HG02938 (cell line): ENCODE results near the gene PHB1.
"Not testable (repeated sequence)": the region's sequence is repeated elsewhere in the genome, so short reads cannot be mapped to it uniquely, and the experiment has no call there.

Experiments used
- ATAC-seq: cut with Tn5 transposase; IDR thresholded peaks from one replicate; pipeline ENCODE4 v1.9.1; 2021; ENCODE audit warnings: mild to moderate bottlenecking, moderate library complexity; ENCODE audit not compliant: unreplicated experiment

PHB1 gene

GRCh38 chr17:49381793-49382192 lies 32.9 kb downstream of the PHB1 start:
- no peak for ATAC-seq

- ATAC-seq = no peak
Measured at GRCh38 chr17:49381033-49381432, 33.6 kb downstream of the PHB1 start.

- no peak for ATAC-seq
Measured at GRCh38 chr17:49379926-49380325, 34.8 kb downstream of the PHB1 start.

GRCh38 chr17:49378311-49378710 lies 36.4 kb downstream of the PHB1 start:
- no peak for ATAC-seq

GRCh38 chr17:49375544-49375943 lies 39.1 kb downstream of the PHB1 start:
- no peak for ATAC-seq

- ATAC-seq = no peak
Measured at GRCh38 chr17:49373115-49373514, 41.6 kb downstream of the PHB1 start.

GRCh38 chr17:49372425-49372824 lies 42.3 kb downstream of the PHB1 start:
- ATAC-seq = no peak

- no peak for ATAC-seq
Measured at GRCh38 chr17:49370971-49371834, 43.5 kb downstream of the PHB1 start.

GRCh38 chr17:49369760-49370159 lies 44.9 kb downstream of the PHB1 start:
- no peak for ATAC-seq

GRCh38 chr17:49369089-49369488 lies 45.6 kb downstream of the PHB1 start:
- no peak for ATAC-seq

GRCh38 chr17:49365667-49366066 lies 49.0 kb downstream of the PHB1 start:
- no peak for ATAC-seq

GRCh38 chr17:49365126-49365525 lies 49.6 kb downstream of the PHB1 start:
- not testable (repeated sequence) for ATAC-seq

- ATAC-seq = no peak
Measured at GRCh38 chr17:49364119-49364518, 50.6 kb downstream of the PHB1 start.

GRCh38 chr17:49363251-49363650 lies 51.4 kb downstream of the PHB1 start:
- ATAC-seq = no peak

- no peak for ATAC-seq
Measured at GRCh38 chr17:49362723-49363117, 52.0 kb downstream of the PHB1 start.

GRCh38 chr17:49361902-49362722 lies 52.6 kb downstream of the PHB1 start, which contains the start of gene ZNF652:
Gene ZNF652, minus strand, starts transcription at chr17:49362250. Its CDS starts 44,525 bp downstream, at chr17:49317725.
- peak; percentile 59 for ATAC-seq

- peak; percentile 15 for ATAC-seq
Measured at GRCh38 chr17:49361129-49361901, 53.4 kb downstream of the PHB1 start.

GRCh38 chr17:49360796-49361128 lies 53.9 kb downstream of the PHB1 start:
- no peak for ATAC-seq

GRCh38 chr17:49359990-49360795 lies 54.5 kb downstream of the PHB1 start:
- no peak for ATAC-seq

GRCh38 chr17:49358641-49359247 lies 55.9 kb downstream of the PHB1 start:
- ATAC-seq = no peak
